GM23338 (cell line): Measurements from ENCODE around the gene PIAS1.

ENCODE experiments used
- CREB1 ChIP-seq: fragments of 250-450 bp; sonication (Bioruptor Pico); IDR thresholded peaks from 2 replicates; pipeline ENCODE4 v1.5.0; 2020; ENCODE audit warnings: low read depth, mild to moderate bottlenecking, moderate library complexity
- EZH2phosphoT487 ChIP-seq: fragments of 200-600 bp; sonication (generic); IDR thresholded peaks from one replicate; pipeline ENCODE4 v1.8.1; 2018; ENCODE audit warnings: antibody characterized with exemption; ENCODE audit not compliant: unreplicated experiment
- JUNB ChIP-seq: IDR thresholded peaks from one replicate; pipeline ENCODE4 v1.6.1; 2016; ENCODE audit warnings: antibody characterized with exemption; ENCODE audit not compliant: unreplicated experiment
- REST ChIP-seq: IDR thresholded peaks from one replicate; pipeline ENCODE4 v1.6.1; 2018; ENCODE audit warnings: antibody characterized with exemption; ENCODE audit not compliant: unreplicated experiment
- TF ChIP-seq, protein P1 (sequence below), 2 experiments: fragments of 200-600 bp in 1 of 2; sonication (generic) in 1 of 2; conservative IDR thresholded peaks; 2 replicates each; pipeline versions ENCODE4 v1.5.1 to v1.6.1; 2016 to 2017; ENCODE audit warnings: antibody characterized with exemption in 2 of 2, low read depth in 2 of 2, mild to moderate bottlenecking in 2 of 2, moderate library complexity in 1 of 2

GRCh38 chr15:68187559-68187958 lies 133.4 kb downstream of the PIAS1 start:
- TF ChIP-seq, protein P1, sequence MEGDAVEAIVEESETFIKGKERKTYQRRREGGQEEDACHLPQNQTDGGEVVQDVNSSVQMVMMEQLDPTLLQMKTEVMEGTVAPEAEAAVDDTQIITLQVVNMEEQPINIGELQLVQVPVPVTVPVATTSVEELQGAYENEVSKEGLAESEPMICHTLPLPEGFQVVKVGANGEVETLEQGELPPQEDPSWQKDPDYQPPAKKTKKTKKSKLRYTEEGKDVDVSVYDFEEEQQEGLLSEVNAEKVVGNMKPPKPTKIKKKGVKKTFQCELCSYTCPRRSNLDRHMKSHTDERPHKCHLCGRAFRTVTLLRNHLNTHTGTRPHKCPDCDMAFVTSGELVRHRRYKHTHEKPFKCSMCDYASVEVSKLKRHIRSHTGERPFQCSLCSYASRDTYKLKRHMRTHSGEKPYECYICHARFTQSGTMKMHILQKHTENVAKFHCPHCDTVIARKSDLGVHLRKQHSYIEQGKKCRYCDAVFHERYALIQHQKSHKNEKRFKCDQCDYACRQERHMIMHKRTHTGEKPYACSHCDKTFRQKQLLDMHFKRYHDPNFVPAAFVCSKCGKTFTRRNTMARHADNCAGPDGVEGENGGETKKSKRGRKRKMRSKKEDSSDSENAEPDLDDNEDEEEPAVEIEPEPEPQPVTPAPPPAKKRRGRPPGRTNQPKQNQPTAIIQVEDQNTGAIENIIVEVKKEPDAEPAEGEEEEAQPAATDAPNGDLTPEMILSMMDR (conservative IDR thresholded peaks at IDR 0.05; ENCODE audit: low read depth in 2 of 2), result no peak
- TF ChIP-seq REST (no peak), CREB1 (CRISPR knock-in tag) (no peak), EZH2phosphoT487 (no peak), JUNB (no peak)
